Ascending aorta (tissue), 2 donors: Measurements from ENCODE around the gene TPMT. TPM values are rescaled to one million over a fixed set of nuclear protein-coding genes. Genes with fewer than 3 reads are reported as not detected.

Experiments used
- DNase-seq, 2 donors: peaks; one replicate each; pipeline ENCODE4 v3.0.0-alpha.2; 2019; ENCODE audit warnings: low spot score in 2 of 2
- H3K27ac ChIP-seq, 2 donors: fragments of 200-600 bp; sonication (generic); one replicate each; pipeline ENCODE4 v1.5.1; 2016 to 2017; ENCODE audit warnings: mild to moderate bottlenecking in 1 of 2
- H3K27me3 ChIP-seq: fragments of 200-600 bp; sonication (generic); one replicate; pipeline ENCODE4 v1.5.1; 2017
- H3K36me3 ChIP-seq, 2 donors: fragments of 200-600 bp; sonication (generic); one replicate each; pipeline ENCODE4 v1.5.1; 2016
- H3K4me1 ChIP-seq, 2 donors: fragments of 200-600 bp; sonication (generic); one replicate each; pipeline ENCODE4 v1.5.1; 2016 to 2017; ENCODE audit warnings: mild to moderate bottlenecking in 1 of 2
- H3K4me3 ChIP-seq, 2 donors: fragments of 200-600 bp; sonication (generic); one replicate each; pipeline ENCODE4 v1.5.1; 2016 to 2017; ENCODE audit warnings: mild to moderate bottlenecking in 1 of 2
- H3K9me3 ChIP-seq, 2 donors: fragments of 200-600 bp; sonication (generic); one replicate each; pipeline ENCODE4 v1.5.1; 2016
- intact Hi-C: fragments of 100-400 bp; cut with DNase I; formaldehyde crosslinking; loops from one replicate; pipeline ENCODE4 v1.15.1; 2023
- total RNA-seq: library from RNA; depleted of rRNA; stranded (reverse); fragments of >200 nt; gene quantifications from one replicate; pipeline ENCODE4 v1.1.0, GENCODE V29; 2016
- TF ChIP-seq, protein P1 (sequence below), 3 experiments: fragments of 200-600 bp in 2 of 3; fragments of 450-650 bp in 1 of 3; sonication (generic) in 2 of 3; IDR thresholded peaks; one replicate each; pipeline ENCODE4 v1.5.1; 2016 to 2019; ENCODE audit warnings: antibody characterized with exemption in 3 of 3, mild to moderate bottlenecking in 1 of 3, moderate library complexity in 1 of 3

TPMT gene
- total RNA-seq, result 1.6 TPM

DNA sequence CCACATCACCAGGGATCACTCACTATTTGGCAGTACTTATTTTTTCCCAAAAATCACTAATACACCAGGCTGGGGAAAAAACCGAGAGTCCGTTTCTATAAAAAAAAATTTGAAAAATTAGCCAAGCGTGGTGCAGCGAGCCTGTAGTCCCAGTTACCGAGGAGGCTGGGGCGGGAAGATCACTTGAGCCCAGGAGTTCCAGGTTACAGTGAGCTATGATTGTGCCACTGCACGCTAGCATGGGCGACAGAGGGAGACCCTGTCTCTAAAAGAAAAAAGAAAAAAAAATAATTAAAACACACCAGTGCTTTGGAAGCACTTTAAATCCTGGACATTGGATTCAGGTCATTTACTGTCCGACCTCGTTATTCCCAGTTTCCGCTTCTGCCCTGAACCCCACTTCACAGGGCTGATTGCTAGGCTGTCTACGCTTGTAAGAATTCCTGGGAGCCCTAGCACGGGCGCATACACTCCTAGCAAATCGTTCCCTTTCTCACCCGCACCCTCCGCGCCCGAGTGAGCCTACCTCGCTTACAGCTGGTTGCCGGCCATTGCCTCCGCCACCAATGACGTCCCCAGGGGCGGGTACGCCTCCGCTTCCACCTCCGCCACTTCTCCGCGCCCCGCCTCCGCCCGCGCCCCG, at the start of gene TPMT:
Gene TPMT (minus strand): TSS at position 571 of the 643 bp plus-strand sequence. CDS start 5,950 bp downstream, outside the sequence.
- no peak for DNase-seq

DNA sequence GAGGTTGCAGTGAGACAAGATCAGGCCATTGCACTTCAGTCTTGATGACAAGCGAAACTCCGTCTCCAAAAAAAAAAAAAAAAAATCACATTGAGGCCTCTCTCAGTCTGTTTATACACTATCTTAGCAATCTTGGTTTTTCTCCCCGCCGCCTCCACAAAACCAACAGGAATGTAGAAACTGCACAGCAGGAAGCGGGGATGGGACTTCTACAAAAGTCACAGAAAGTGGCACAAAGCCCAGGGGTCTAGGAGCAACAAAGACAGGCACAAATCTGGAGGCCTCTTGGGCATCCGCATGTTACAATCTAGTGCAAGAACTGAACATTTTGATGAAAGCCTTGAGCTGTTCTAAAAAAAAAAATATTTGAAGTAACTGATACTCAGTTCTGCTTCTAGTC, 48.9 kb upstream of the TPMT start:
- Histone ChIP-seq H3K4me3 (no peak overlapping the region), H3K36me3 (peaks cover 6 to 48% of the 10 kb centered on the region in 2 donors), H3K27ac (no peak overlapping the region), H3K9me3 (no peaks in the 10 kb centered on the region), H3K4me1 (no peaks in the 10 kb centered on the region), H3K27me3 (no peaks in the 10 kb centered on the region)
- intact Hi-C loops, result no loop called here
- DNase-seq, result no peak
- TF ChIP-seq, protein P1, sequence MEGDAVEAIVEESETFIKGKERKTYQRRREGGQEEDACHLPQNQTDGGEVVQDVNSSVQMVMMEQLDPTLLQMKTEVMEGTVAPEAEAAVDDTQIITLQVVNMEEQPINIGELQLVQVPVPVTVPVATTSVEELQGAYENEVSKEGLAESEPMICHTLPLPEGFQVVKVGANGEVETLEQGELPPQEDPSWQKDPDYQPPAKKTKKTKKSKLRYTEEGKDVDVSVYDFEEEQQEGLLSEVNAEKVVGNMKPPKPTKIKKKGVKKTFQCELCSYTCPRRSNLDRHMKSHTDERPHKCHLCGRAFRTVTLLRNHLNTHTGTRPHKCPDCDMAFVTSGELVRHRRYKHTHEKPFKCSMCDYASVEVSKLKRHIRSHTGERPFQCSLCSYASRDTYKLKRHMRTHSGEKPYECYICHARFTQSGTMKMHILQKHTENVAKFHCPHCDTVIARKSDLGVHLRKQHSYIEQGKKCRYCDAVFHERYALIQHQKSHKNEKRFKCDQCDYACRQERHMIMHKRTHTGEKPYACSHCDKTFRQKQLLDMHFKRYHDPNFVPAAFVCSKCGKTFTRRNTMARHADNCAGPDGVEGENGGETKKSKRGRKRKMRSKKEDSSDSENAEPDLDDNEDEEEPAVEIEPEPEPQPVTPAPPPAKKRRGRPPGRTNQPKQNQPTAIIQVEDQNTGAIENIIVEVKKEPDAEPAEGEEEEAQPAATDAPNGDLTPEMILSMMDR (IDR thresholded peaks at IDR 0.05), result no peak

More for the DNA sequence above, at the start of gene TPMT:
- H3K4me3 ChIP-seq, result peak within 1 kb of the TSS; percentile 89 to 94
- no peaks in the 10 kb centered on the region for H3K36me3 ChIP-seq
- peak within 1 kb of the TSS; percentile 75 to 88 for H3K27ac ChIP-seq
- intact Hi-C loops, result loop anchor here (1.0 kb wide), 2 partner anchors 110 to 448 kb away; partner anchors contain the start of genes DEK and NUP153
- TF ChIP-seq, protein P1 (IDR thresholded peaks at IDR 0.05), result no peak
- peaks cover 4 to 12% of the 10 kb centered on the region in 2 donors for H3K4me1 ChIP-seq
- no peaks in the 10 kb centered on the region for H3K27me3 ChIP-seq
- H3K9me3 ChIP-seq, result no peaks in the 10 kb centered on the region

GRCh38 chr6:18192026-18192425, 37.1 kb upstream of the TPMT start:
- TF ChIP-seq, protein P1 (IDR thresholded peaks at IDR 0.05), result no peak
- no peaks in the 10 kb centered on the region for H3K4me1 ChIP-seq
- H3K36me3 ChIP-seq, result peaks cover 3 to 27% of the 10 kb centered on the region in 2 donors
- no peak overlapping the region for H3K4me3 ChIP-seq
- no peaks in the 10 kb centered on the region for H3K9me3 ChIP-seq
- DNase-seq, result no peak
- H3K27me3 ChIP-seq, result no peaks in the 10 kb centered on the region
- H3K27ac ChIP-seq, result no peak overlapping the region
- intact Hi-C loops, result no loop called here

- intact Hi-C loops, result no loop called here
- Histone ChIP-seq H3K27ac (no peak overlapping the region), H3K9me3 (no peaks in the 10 kb centered on the region), H3K4me1 (no peaks in the 10 kb centered on the region), H3K4me3 (no peak overlapping the region), H3K27me3 (no peaks in the 10 kb centered on the region), H3K36me3 (peaks cover 6 to 33% of the 10 kb centered on the region in 2 donors)
- TF ChIP-seq, protein P1 (IDR thresholded peaks at IDR 0.05), result no peak
- DNase-seq, result no peak
These were observed 34.3 kb upstream of the TPMT start for GRCh38 chr6:18189196-18189595.

DNA sequence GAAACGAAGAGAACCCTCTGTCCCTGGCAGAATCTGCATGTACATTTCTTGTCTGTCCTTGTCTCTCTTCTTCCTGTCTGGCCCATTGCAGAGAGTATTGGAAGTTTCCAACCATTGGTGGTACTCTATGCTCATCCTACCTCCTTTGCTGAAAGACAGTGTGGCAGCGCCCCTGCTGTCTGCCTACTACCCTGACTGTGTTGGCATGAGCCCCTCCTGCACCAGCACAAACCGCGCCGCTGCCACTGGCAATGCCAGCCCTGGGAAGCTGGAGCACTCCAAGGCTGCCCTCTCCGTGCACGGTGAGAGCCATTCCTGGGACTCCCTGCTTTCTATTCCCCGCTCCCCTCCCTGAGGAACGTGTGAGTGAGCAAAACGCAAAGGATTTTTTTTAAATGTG, 32.8 kb upstream of the TPMT start:
- no peak overlapping the region for H3K27ac ChIP-seq
- H3K4me1 ChIP-seq, result no peaks in the 10 kb centered on the region
- DNase-seq, result no peak
- H3K36me3 ChIP-seq, result peaks cover 4 to 33% of the 10 kb centered on the region in 2 donors
- H3K4me3 ChIP-seq, result no peak overlapping the region
- no peaks in the 10 kb centered on the region for H3K9me3 ChIP-seq
- no peaks in the 10 kb centered on the region for H3K27me3 ChIP-seq
- intact Hi-C loops, result no loop called here
- TF ChIP-seq, protein P1 (IDR thresholded peaks at IDR 0.05), result no peak
